GM18907 (cell line): ENCODE measurements around the gene MAN2C1.
"Not testable (repeated sequence)": the region's sequence is repeated elsewhere in the genome, so short reads cannot be mapped to it uniquely, and the experiment has no call there.

ENCODE experiments used
- ATAC-seq: cut with Tn5 transposase; IDR thresholded peaks from one replicate; pipeline ENCODE4 v1.9.1; 2021; ENCODE audit warnings: mild to moderate bottlenecking, moderate library complexity; ENCODE audit not compliant: unreplicated experiment

Gene MAN2C1

DNA sequence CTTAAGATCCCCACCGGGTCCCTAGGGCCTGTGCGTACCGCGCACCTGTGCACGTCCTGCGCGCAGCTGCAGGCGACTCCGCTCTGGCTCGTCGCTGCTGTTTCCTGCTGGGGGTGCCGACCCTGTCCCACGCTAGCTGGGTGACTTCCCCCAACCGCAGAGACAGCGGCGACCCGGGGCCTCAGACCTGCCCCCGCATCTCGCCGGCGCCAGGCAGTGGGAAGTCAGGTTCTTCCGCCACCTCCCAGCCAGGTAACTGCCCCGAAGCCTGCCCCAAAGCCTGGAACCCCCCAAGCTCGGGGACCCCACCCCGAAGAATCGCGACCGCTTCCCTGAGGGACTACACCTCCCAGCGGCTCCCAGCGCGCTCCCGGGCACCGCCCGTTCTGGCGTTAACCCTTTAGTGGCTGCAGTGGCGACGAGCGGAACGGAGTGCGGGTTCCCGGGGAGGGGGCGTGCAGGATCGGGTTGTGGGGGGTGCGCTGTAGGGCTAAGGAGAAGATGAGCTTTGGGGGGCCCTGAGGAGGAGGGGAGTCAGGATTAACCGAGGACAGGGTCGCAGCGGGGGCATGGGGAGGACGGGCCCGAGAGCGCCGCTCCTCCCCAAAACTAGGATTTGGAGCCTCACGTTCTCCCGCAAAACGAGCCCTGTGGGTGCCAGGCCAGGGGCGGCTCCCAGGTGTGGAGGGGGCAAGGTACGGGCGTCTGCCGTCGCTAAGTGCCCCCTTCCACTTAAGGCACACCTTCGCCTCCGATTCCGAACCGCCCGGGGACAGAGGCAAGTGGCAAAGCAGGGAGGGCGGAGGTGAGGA, 21.0 kb downstream of the MAN2C1 start:
- no peak for ATAC-seq

DNA sequence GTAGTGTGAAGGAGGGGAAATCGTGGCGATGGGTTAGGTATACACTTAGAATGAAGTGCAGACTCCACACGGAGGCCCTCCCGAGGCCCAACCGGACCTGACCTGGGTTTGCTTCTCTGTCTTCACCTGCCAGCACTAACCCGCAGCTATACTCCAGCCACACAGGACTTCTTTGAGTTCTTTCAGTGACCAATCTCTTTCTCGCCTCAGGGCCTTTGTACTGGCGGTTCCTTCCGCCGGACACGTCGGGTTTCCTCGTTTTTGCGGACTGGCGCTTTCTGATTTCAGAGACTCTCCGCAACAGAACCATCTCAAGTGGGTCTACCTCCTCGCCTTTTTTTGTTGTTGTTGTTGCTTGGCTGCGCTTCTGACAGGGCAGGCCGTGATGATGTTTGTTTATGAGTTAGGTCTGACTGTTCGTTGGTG, 21.6 kb downstream of the MAN2C1 start, which contains the start of gene NEIL1:
NEIL1 (plus strand) TSS at position 244 of the 426 bp plus-strand sequence. CDS start 1,867 bp downstream, outside the sequence.
- ATAC-seq = no peak

GRCh38 chr15:75343953-75344352, 24.5 kb downstream of the MAN2C1 start:
- not testable (repeated sequence) for ATAC-seq

GRCh38 chr15:75342221-75342620, 26.2 kb downstream of the MAN2C1 start:
- no peak for ATAC-seq

DNA sequence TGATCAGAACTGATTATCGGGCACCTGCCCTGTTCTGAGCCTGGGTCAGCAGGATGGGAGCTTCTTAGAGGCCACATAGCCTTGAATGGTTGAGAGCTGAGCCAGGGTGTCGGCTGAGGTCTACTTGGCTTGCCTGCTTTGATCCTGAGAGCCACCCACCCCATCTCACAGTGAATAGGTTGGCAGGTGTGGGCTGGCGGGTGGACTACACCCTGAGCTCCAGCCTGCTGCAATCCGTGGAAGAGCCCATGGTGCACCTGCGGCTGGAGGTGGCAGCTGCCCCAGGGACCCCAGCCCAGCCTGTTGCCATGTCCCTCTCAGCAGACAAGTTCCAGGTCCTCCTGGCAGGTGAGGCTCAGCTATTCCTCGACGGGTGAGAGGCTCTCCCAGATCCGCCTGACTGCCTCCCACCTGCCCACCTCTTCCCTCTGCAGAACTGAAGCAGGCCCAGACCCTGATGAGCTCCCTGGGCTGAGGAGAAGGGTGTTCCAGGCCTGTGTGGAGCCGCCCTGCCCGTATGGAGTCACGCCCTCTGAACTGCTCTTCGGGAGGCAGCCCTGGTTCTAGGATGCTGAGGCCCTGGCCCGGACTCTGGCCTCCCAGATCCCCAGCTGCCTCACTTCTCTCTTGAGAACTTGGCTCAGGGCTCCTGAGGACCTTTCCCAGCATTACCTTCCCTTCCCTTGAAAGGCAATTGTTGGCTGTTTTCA, 28.7 kb downstream of the MAN2C1 start:
- ATAC-seq = no peak

DNA sequence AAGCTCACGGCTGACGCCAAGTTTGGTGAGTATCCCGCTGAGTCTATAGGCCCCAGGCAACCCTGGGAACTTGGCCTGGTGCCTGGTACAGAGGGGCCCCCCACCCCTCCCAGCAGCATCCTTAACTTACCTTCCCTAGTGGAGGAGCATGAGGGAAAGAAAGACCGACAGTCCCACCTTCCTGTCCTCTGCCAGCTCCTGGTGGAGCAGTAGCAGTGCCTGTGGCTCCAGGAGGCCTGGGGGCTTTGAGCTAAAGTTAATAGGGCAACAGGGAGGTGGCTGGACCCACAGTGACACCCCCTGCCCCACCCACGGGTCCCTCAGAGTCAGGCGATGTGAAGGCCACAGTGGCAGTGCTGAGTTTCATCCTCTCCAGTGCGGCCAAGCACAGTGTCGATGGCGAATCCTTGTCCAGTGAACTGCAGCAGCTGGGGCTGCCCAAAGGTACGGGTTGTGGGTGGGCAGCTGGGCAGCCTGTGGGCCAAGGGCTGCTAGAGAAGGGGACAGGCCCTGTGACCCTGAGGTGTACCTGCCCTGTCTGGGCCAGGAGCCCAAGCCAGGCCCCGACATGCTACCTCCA, 29.7 kb downstream of the MAN2C1 start:
- no peak for ATAC-seq

GRCh38 chr15:75335705-75336355, 32.6 kb downstream of the MAN2C1 start, which contains the start of gene COMMD4:
Gene COMMD4 (plus strand): TSS chr15:75336063. CDS start chr15:75336090, 27 bp downstream.
- ATAC-seq = no peak

DNA sequence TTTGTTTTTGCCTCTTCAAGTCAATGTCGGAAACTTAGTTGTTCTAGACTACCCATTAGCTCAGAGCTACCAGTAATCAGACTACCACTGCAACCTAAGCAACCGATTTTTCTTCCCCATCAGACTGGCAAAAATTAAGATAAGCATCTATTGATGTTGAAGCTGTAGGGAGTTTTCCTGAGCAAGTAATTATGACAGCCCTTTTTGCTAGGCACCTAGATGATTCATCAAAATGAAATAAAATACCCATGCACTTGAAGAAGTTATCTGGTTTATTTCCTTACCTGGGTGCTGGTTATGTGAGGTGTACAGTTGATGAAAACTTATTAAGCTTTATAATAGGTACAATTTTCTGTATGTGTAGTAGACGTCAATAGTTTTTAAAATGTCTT, 33.1 kb downstream of the MAN2C1 start:
- no peak for ATAC-seq

GRCh38 chr15:75333654-75334419, 34.6 kb downstream of the MAN2C1 start:
- not testable (repeated sequence) for ATAC-seq

- ATAC-seq = not testable (repeated sequence)
Observed at GRCh38 chr15:75332093-75332492, 36.3 kb downstream of the MAN2C1 start.

DNA sequence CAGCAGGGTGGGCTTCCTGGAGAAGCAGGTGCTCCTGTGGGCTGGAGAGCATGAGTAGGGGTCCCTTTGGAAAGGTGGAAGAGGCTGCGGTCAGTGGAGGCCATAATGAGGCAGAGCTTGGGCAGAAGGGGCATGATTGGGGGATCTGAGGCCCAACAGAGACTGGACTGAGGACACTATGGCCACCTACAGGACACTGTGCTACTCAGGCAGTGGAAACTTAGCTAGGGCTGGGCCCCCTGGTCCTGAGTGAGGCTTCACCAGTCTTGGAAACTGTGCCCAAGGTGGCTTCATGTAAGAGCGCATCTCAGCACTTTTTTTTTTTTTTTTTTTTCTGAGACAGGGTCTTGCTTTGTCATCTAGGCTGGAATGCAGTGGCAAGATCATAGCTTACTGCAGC, 38.8 kb downstream of the MAN2C1 start:
- no peak for ATAC-seq

DNA sequence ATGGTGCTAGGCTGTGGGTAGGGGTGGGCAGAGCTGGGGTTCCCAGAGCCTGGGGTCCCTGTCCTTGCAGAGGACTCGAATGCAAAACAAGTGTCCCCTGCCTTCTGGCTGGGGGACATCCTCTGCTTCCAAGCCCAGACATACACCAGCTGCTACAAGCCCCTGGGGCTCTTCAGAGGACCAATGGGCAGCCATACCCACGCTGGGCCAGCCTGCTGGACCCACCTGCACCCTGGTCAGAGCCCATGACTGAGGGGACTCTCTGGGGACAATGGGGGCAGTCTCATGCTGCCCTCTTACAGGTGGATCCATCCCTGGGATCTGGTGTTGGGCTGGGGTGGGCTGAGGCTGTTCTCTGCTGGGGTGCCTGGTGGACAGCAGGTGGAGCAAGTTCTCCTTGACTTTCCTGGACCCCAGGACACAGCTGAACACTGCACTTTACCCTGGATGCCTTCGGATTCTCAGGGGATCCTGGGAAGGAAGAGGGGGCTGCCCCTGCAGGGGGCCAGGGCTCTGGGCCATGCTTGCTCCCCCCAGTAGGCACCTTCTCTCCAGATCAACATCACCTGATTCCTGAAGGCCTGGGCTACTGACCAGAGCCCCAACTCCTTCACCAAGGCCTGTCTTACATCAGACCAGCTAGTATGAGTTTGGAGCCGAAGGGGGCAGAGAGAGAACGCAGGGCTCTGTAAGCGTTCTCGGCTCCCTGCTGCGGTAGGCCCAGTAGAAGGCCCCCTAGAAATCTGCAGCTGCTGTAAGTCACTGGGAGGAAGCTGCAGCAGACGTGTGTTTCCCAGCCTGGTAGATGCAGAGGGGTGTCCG, 39.7 kb downstream of the MAN2C1 start:
- ATAC-seq = no peak

DNA sequence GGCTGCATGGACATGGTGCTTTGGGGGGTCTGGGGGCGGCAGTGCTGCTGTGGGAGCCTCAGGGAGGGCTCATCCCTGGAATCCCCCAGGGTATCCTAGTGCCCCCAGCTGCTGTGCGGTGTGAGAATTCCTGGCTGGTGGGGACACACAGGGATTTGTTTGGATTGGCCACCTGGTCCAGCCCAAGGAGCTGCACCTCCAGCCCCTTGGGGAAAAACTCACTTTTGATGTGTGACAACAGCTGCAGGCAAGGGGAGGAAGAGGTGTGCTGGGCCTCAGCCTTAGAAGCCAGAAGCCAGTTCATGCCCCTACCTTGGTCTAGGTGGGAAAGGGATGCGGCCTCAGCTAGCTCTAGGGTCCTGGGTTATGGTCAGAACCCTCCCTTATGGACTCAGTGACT, 40.9 kb downstream of the MAN2C1 start:
- ATAC-seq = no peak

DNA sequence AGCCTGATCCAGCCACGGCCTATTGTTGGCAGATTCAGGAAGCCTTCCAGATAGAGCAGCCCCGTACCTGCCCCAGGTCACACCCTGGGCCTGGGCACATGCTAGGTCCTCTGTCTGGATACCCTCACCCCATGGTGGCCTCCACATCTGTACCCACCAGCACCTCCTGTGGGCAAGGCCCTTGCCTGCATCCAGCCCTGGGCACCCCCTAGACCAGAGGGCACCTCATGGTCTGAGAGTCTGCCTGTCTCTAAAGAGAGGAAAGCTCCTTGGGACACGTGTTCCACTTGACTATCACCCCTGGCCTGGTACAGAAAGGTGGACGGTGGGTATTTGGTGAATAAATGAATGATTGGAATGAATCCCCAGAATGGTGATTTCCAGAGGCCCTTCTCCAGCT, 41.4 kb downstream of the MAN2C1 start:
- no peak for ATAC-seq

- no peak for ATAC-seq
Observed at GRCh38 chr15:75325922-75326321, 42.5 kb downstream of the MAN2C1 start.

DNA sequence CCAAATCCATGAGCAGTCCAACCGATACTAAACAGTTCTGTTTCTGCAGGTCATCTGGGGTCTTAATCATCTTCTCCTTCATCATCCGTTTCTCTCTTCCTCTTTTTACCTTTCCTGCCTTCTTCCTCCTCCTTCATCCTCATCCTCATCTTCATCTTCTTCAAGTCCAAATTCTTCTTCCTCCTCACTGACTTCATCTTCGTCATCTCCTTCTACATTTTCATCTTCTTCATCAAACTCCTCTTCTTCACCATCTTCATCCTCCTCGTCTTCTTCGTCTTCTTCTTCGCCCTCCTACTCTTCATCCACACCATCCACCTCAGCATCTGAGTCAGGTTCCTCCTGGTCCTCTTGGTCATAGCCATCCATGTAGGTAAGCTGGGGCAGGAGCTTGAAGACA, 46.7 kb downstream of the MAN2C1 start:
- no peak for ATAC-seq

DNA sequence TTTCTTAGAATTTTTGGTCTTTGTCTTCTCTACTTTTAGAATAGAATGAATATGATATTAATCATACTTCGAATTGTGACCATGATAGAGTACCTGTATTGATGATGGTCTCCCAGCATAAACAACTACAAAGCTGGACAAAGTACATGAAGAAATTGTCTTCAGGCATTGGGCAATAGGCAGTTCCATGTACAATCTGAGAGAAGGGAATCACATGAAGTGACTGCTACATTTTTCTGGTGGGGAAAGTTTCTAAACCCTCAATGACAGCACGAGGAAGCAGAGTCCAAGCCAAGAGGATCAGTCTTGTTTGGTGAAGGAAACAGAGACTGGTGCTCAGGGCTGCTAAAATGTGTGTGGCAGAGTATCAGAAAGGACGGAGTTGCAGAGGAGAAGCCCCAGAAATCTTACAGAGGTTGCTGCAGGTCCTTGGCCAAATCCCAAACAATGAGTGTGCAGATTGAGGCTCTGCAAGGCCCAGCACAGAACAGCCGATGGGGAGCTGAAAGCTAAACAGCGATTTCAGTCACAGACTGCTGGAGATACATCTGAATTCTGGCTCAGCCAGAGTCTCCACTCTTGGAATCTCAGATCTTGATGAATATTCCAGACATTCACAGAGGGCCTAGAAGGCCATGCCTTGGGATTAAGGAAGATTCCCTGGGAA, 49.0 kb downstream of the MAN2C1 start:
- ATAC-seq = not testable (repeated sequence)

- ATAC-seq = no peak
Observed at GRCh38 chr15:75314552-75315290, 53.7 kb downstream of the MAN2C1 start.
